GM12873 (cell line): Measurements from ENCODE around the gene ZNF57.

Experiments used
- CTCF ChIP-seq: IDR thresholded peaks from 2 replicates; pipeline ENCODE4 v1.5.1; 2012; ENCODE audit warnings: low read depth, mild to moderate bottlenecking, moderate library complexity, low read length, control low read depth; ENCODE audit not compliant: insufficient read depth; ENCODE audit errors: missing control alignments

ZNF57 gene

GRCh38 chr19:2865334-2866100, 35.2 kb upstream of the ZNF57 start:
- no peak for TF ChIP-seq CTCF

- no peak for TF ChIP-seq CTCF
These were observed 34.2 kb upstream of the ZNF57 start for GRCh38 chr19:2866495-2867024.

- TF ChIP-seq CTCF: no peak
These were observed 33.4 kb upstream of the ZNF57 start, which contains the start of gene ZNF556 for GRCh38 chr19:2867025-2867991. TSS of gene ZNF556 (plus strand) at chr19:2867335. CDS start at chr19:2867422, 87 bp downstream.

- TF ChIP-seq CTCF: no peak
These were observed 31.1 kb upstream of the ZNF57 start for GRCh38 chr19:2869618-2870017.

- TF ChIP-seq CTCF: no peak
These were observed 23.1 kb upstream of the ZNF57 start for GRCh38 chr19:2877398-2878331.

GRCh38 chr19:2883686-2884439, 16.9 kb upstream of the ZNF57 start:
- no peak for TF ChIP-seq CTCF
